ENCODE results near the gene KIRREL3. TPM values are rescaled to one million over a fixed set of nuclear protein-coding genes. Genes with fewer than 3 reads are reported as not detected.

Gene KIRREL3
- total RNA-seq, 2 donors from 2014 or later: 0.61 to 0.64 TPM

GRCh38 chr11:126497581-126498122, 502.9 kb downstream of the KIRREL3 start:
- intact Hi-C loops (cut with DNase I): no loop called here
- no peak overlapping the region for H3K9ac ChIP-seq (ENCODE audit: low read depth in 2 of 2, low read length in 2 of 2)
- TF ChIP-seq, protein P1, sequence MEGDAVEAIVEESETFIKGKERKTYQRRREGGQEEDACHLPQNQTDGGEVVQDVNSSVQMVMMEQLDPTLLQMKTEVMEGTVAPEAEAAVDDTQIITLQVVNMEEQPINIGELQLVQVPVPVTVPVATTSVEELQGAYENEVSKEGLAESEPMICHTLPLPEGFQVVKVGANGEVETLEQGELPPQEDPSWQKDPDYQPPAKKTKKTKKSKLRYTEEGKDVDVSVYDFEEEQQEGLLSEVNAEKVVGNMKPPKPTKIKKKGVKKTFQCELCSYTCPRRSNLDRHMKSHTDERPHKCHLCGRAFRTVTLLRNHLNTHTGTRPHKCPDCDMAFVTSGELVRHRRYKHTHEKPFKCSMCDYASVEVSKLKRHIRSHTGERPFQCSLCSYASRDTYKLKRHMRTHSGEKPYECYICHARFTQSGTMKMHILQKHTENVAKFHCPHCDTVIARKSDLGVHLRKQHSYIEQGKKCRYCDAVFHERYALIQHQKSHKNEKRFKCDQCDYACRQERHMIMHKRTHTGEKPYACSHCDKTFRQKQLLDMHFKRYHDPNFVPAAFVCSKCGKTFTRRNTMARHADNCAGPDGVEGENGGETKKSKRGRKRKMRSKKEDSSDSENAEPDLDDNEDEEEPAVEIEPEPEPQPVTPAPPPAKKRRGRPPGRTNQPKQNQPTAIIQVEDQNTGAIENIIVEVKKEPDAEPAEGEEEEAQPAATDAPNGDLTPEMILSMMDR (IDR thresholded peaks at IDR 0.05): no peak

DNA sequence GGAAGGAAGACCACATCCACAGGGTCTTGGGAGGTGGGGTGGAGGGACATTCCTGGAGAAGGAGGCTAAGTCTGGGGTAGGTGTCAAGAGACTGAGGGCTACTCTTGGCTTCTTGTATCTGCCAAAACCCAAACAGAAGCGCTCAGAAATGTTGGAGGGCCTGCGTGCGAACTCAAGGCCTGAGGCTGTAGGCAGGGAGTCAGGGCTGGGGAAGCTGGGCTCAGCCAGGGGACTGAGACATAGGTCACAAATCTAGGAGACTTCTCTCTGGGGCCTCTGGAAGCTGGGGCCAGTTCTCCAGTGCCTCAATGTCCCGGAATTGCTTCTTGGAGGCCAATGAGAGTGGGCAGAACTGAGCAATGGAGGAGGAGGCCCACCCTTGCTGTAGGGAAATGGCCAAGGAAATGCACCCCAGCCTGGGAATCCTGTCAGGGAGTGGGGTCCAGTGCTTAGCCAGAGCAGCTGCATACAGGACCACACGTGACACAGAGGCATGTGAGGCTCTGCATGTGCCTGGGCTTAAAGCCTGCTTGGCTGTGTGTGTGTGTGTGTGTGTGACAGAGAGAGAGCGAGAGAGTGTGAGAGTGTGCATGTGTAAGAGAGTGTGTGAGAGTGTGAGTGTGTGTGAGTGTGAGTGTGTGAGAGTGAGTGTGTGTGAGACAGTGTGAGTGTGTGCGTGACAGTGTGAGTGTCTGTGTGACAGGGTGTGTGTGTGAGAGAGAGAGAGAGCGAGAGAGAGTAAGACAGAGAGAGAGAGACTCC, 503.8 kb downstream of the KIRREL3 start:
- intact Hi-C loops (cut with DNase I): no loop called here
- Histone ChIP-seq H3K36me3 (no peaks in the 10 kb centered on the region), H3K4me3 (no peak overlapping the region), H3K4me1 (no peaks in the 10 kb centered on the region), H3K27ac (no peak overlapping the region), H3K9me3 (no peaks in the 10 kb centered on the region), H3K9ac (ENCODE audit: low read depth in 2 of 2, low read length in 2 of 2) (no peak overlapping the region), H3K27me3 (no peaks in the 10 kb centered on the region)
- no peak for DNase-seq
- TF ChIP-seq, protein P1 (IDR thresholded peaks at IDR 0.05): no peak

More at GRCh38 chr11:126497581-126498122, 502.9 kb downstream of the KIRREL3 start:
- Histone ChIP-seq H3K4me3 (no peak overlapping the region), H3K9me3 (no peaks in the 10 kb centered on the region), H3K4me1 (no peaks in the 10 kb centered on the region), H3K36me3 (no peaks in the 10 kb centered on the region), H3K27me3 (no peaks in the 10 kb centered on the region), H3K27ac (no peak overlapping the region)
- DNase-seq: no peak

- no peak overlapping the region for H3K4me3 ChIP-seq
- intact Hi-C loops (cut with DNase I): no loop called here
- H3K36me3 ChIP-seq: no peaks in the 10 kb centered on the region
- TF ChIP-seq, protein P1 (IDR thresholded peaks at IDR 0.05): no peak
- DNase-seq: no peak
- H3K27ac ChIP-seq: no peak overlapping the region
- H3K9me3 ChIP-seq: no peaks in the 10 kb centered on the region
- no peaks in the 10 kb centered on the region for H3K4me1 ChIP-seq
- H3K27me3 ChIP-seq: no peaks in the 10 kb centered on the region
- H3K9ac ChIP-seq (ENCODE audit: low read depth in 2 of 2, low read length in 2 of 2): no peak overlapping the region
Measured at GRCh38 chr11:126495281-126496220, 505.0 kb downstream of the KIRREL3 start.

- intact Hi-C loops (cut with DNase I): no loop called here
- DNase-seq: no peak
- no peak overlapping the region for H3K9ac ChIP-seq (ENCODE audit: low read depth in 2 of 2, low read length in 2 of 2)
Measured at GRCh38 chr11:126494831-126495230, 505.7 kb downstream of the KIRREL3 start.

More at GRCh38 chr11:126494831-126495230, 505.7 kb downstream of the KIRREL3 start:
- H3K4me1 ChIP-seq: no peaks in the 10 kb centered on the region
- H3K27me3 ChIP-seq: no peaks in the 10 kb centered on the region
- H3K36me3 ChIP-seq: no peaks in the 10 kb centered on the region
- TF ChIP-seq, protein P1 (IDR thresholded peaks at IDR 0.05): no peak
- no peaks in the 10 kb centered on the region for H3K9me3 ChIP-seq
- no peak overlapping the region for H3K4me3 ChIP-seq
- H3K27ac ChIP-seq: no peak overlapping the region
